GM18519 (cell line): ENCODE data around the gene SLC35F1.

ENCODE experiments used
- ATAC-seq: cut with Tn5 transposase; IDR thresholded peaks from one replicate; pipeline ENCODE4 v1.9.1; 2021; ENCODE audit warnings: mild to moderate bottlenecking, moderate library complexity; ENCODE audit not compliant: unreplicated experiment, low FRiP score

The SLC35F1 gene

DNA sequence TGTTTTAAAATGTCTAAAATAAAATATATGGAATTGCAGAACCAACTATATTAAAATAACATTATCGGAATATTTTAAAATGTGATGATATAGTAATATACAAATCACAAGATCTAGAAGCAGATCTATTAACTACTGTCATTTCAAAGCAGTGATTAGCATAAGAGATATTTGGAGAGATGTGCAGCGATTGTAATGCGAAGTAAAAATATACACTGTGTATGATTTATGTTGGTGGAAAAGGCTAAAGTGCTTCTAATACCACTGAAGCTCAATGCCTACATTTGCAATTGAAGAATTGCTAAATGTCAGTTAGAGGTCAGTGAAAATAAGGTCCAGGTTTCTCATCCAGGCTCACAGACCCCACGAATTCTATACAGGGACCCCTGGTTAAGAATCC is 392.4 kb downstream of the SLC35F1 start:
- ATAC-seq = no peak

DNA sequence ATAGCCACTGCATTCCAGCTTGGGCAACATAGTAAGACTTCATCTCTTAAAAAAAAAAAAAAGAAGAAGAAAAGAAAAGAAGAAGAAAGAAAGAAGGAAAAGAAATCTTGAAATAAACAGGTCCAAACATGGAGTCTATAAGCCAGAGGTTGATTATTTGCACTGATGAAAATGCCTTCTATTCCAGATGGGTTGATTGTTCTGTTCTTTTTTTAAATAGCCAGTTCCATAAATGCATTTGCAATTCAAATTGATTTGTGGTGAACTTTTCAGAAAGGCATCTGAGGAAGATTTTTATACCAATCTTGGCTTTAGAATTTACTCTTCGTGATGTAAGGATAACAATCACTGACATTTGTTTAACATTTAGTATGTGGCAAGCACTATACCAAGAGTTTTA is 397.3 kb downstream of the SLC35F1 start:
- ATAC-seq = no peak

- ATAC-seq = no peak
Observed at GRCh38 chr6:118305081-118305480, 398.0 kb downstream of the SLC35F1 start.

DNA sequence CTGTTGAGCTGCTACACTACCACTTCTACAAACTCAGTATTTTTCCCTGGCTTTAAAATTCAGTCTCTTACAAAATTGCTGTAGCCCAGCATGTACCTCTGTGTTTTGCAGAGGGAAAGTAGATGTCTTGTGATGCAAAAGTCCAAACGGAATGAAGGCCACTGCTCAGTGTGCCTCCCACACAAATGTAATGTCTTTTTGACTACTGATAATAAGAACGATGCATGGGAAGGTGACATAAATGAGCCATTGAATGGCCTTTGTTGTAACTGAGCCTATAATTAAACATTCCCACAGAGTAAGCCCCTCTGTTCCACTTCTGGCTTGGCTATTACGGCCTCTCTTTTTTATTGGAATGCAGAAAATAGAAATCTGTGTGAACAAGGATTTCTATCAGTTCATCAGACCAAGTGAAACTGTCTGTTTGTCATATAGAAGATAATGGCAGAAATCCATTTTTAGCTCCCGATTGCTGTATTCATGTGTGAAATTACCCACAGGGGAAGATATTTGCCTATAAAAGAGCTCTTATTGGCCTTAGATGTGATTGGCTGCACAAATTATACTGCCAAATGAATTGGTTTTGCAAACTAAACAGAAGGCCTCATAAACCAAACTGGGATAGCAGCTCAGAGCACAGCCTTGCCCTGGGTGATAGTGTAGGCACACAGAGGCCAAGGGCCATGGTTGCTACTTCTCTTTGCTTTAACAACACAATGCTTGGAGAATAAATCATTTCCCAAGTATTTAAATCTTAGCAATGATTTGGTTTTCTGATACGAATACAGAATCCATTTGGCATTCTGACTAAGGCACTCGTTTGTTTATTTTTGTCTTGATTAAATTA is 399.6 kb downstream of the SLC35F1 start:
- no peak for ATAC-seq

- no peak for ATAC-seq
Observed at GRCh38 chr6:118307581-118307980, 400.5 kb downstream of the SLC35F1 start.

- ATAC-seq = no peak
Observed at GRCh38 chr6:118309337-118310093, 402.5 kb downstream of the SLC35F1 start.

DNA sequence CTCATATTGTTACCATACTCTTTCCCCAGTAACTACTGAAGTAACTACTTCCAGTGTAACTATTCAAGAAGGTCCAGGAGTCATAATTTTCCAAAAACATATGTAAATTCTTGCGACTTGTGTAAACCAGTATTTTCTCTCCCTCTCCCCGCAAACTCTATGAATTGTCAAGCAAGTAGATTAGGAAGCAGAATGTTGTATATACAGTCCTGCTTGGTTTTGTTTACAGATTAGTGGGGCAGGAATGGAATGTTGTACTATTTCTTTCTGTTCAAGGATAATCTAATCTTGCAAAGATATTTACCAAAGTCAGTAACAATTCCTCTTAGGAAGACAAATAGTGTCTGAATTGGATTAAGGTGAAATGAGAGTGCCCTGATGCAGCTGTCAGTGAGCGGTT is 406.1 kb downstream of the SLC35F1 start:
- no peak for ATAC-seq

GRCh38 chr6:118313762-118314161 is 406.7 kb downstream of the SLC35F1 start:
- ATAC-seq = no peak

DNA sequence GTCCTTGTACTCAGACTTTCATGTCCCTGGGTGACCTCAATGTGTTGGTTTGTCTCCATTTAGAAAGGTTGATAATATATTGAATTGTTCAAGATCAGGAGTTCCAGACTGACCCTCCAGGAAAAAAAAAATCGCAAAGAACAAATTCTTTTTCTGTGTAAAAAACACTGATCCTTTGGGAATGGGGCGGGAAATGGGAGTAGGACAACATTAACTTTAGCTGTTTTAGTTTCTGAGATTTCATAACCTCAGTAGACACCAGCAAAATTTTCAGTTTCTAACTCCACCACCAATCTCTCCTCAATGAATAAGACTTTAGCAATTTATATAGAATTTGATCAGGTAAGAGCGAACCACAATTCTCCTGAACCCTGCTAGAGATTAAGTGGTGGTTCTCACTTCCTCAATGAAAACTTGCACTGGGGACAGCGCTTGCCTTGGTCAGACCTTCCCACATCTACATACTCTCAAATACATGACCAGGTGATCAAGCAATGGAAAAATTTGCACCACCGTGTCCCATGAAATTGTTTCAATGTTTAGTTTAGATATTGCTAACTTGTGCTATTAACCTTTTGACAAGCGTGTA is 409.8 kb downstream of the SLC35F1 start:
- no peak for ATAC-seq

DNA sequence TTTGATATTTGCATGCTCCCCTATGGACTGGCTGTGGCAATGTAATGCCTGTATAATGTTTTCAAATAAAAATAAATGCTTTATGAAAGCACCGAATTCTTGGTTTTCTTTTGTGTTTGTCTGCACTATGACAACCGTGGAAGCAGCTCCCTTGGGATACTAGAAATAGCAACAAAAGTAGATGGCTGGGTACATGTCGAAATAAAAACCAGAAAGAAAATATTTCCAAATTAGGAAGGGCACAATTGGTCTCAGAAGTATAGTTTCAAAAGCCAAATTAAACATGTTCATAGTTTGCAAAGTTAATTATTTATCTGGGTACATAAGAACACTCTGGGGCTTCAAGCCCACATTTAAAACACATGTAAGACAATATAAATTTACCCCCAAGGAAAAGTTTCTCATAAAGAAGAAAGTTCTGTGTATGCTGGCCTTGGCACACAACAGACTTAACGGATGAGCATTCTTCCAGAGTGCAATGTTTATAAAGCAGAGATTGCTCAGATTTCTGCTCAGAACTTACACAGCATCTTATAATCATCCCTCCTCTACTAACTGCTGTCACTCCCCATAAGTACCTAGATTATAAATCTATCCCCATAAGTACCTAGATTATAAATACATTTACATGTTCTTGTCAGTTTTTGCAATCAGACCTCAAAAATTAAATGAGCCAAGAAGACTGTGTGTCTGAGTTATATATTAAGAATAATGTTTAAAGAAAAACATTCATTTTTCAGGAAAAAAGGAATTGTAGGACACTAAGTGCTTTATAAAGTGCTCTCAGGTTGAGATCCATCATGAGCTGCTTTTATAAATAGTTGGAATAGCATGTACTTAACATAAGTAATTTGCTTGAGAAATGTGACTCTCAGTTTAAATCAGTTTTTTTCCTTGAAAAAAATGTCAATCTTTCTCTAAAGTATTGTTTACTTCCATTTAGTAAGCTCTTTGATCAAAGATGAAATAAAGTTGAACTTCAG is 410.8 kb downstream of the SLC35F1 start:
- ATAC-seq = no peak

DNA sequence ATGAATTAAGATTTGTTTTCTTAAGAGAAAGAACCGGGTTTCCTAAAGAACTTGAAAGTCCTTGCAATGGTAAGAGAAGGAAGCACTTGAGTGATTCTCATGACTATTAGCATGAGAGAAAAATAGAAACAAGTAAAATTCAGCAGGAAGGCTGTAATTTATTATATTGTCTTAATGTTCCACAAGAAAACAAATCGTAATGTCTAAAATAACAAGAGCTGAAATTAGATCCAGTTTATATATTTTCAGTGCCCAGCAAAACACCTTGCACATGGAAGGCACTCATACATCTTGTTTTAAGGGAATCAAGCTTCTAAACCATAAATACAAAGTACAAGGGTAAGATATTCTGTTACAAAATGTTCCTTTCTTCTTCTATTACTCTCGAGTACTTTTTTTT is 411.6 kb downstream of the SLC35F1 start:
- ATAC-seq = no peak

- no peak for ATAC-seq
Observed at GRCh38 chr6:118319416-118319815, 412.4 kb downstream of the SLC35F1 start.

GRCh38 chr6:118319894-118320649 is 413.0 kb downstream of the SLC35F1 start:
- no peak for ATAC-seq

- ATAC-seq = no peak
Observed at GRCh38 chr6:118320652-118321051, 413.6 kb downstream of the SLC35F1 start.

DNA sequence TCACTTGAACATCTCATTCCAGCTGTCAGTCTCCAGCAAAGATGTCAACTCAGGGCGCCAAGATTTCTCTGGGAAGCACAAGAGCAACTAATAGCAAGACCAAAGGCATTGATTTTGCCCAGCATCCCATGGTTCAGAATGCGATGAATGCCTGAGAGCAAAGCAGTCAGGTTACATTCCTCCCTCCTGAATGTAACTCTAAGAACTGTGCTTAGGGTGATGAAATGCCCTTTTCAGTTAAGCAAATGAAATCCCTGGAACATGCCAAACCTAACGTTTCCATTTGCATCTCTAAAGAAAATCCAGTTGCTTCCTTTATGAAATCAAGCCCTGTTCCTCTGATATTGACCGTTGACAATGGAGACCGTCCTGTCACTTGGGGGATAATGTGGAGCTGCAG is 417.1 kb downstream of the SLC35F1 start:
- no peak for ATAC-seq

DNA sequence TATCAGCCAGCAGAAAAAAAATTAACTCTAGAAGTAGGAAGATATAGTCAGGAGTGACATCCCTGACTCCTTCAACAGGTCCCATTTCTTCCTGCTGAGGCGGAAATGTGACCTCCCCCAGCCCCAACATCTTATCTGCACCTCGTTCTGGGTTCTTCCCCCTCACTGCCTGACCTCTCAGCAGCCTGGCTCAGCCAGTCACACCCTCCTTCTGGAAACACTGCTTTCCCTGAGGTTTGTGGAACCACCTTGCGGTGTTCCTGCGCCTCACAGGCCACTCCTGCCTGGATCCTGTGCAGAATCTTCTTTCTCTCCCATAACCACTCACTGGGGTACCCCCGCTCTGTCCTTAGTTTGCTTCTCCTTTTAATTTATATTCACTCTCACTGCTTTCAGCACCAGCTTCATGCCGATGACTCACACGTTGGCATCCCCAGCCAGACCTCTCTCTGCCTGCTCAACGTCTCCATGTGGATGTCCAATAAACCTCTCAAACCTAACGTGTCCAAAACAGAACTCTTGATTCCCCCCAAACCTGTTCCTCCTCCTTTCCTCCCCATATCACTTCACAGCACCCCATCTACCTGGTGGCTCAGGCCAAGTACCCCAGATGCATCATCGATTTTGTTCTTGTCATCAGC is 418.3 kb downstream of the SLC35F1 start:
- no peak for ATAC-seq

DNA sequence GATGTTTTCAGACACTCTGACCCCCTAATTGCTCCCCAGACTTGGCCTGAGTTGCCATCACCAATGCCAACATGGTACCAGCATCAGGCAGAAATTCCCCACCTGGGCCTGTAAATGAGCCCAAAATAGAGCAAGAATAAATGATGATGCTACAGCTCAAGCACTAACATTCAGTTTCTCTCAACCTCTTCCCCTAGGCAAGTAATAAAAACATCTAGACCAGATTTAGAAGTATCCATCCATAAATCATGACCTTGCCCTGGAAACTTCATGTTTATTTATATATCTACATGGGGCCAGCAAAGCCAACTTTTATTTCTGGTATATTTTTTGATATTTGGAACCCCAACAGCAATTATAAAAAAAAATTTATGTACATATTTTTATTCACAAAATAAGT is 419.6 kb downstream of the SLC35F1 start:
- ATAC-seq = no peak

- ATAC-seq = no peak
Observed at GRCh38 chr6:118327237-118327636, 420.2 kb downstream of the SLC35F1 start.

- no peak for ATAC-seq
Observed at GRCh38 chr6:118333772-118334171, 426.7 kb downstream of the SLC35F1 start.
